NT2/D1 (cell line): ENCODE measurements around the gene CASK.

Experiments used
- SUZ12 ChIP-seq: IDR thresholded peaks from 2 replicates; pipeline ENCODE4 v1.6.1; 2011; ENCODE audit not compliant: insufficient read length, insufficient read depth; ENCODE audit errors: extremely low read depth
- YY1 ChIP-seq: IDR thresholded peaks from 2 replicates; pipeline ENCODE4 v1.6.1; 2011; ENCODE audit not compliant: insufficient read length, insufficient read depth
- ZNF274 ChIP-seq: IDR thresholded peaks from 2 replicates; pipeline ENCODE4 v1.6.1; 2011; ENCODE audit warnings: mild to moderate bottlenecking, low read depth, low read length

GRCh38 chrX:41619221-41619620 is 304.1 kb downstream of the CASK start:
- TF ChIP-seq SUZ12 (no peak), ZNF274 (no peak), YY1 (no peak)
